Sigmoid colon (tissue), 7 donors: ENCODE data around the gene TTK. TPM values are rescaled to one million over a fixed set of nuclear protein-coding genes. Genes with fewer than 3 reads are reported as not detected.
A peak's percentile ranks its signal among the peaks of the same experiment; 100 is the strongest.

ENCODE experiments used
- DNase-seq: peaks from one replicate; pipeline ENCODE4 v3.0.0-alpha.2; 2019
- H3K27ac ChIP-seq, 4 donors: fragments of 200-600 bp; sonication (generic); one replicate each; pipeline ENCODE4 v1.5.1; 2016 to 2019; ENCODE audit warnings: mild to moderate bottlenecking in 1 of 4
- H3K27me3 ChIP-seq, 3 donors: fragments of 200-600 bp; sonication (generic); one replicate each; pipeline ENCODE4 v1.5.1; 2019; ENCODE audit warnings: mild to moderate bottlenecking in 1 of 3
- H3K36me3 ChIP-seq, 4 donors: fragments of 200-600 bp; sonication (generic); one replicate each; pipeline ENCODE4 v1.5.1; 2016 to 2019
- H3K4me1 ChIP-seq, 4 donors: fragments of 200-600 bp; sonication (generic); one replicate each; pipeline ENCODE4 v1.5.1; 2017 to 2019
- H3K4me3 ChIP-seq, 4 donors: fragments of 200-600 bp; sonication (generic); one replicate each; pipeline ENCODE4 v1.5.1; 2017 to 2019; ENCODE audit warnings: mild to moderate bottlenecking in 2 of 4, moderate library complexity in 1 of 4
- H3K9me3 ChIP-seq, 4 donors: fragments of 200-600 bp in 3 of 4; sonication (generic) in 3 of 4; one replicate each; pipeline versions ENCODE4 v1.5.1 to v1.6.1; 2013 to 2019
- EP300 ChIP-seq, 4 donors: sonication (generic); formaldehyde crosslinking; IDR thresholded peaks; one replicate each; pipeline ENCODE4 v1.6.1; 2017; ENCODE audit warnings: antibody characterized with exemption in 4 of 4
- POLR2A ChIP-seq, 2 donors: fragments of 450-650 bp; IDR thresholded peaks; one replicate each; pipeline ENCODE4 v1.6.1; 2016; ENCODE audit warnings: antibody characterized with exemption in 2 of 2, mild to moderate bottlenecking in 2 of 2, moderate library complexity in 2 of 2
- POLR2AphosphoS5 ChIP-seq, 4 donors: sonication (generic); formaldehyde crosslinking; IDR thresholded peaks; one replicate each; pipeline ENCODE4 v1.6.1; 2017; ENCODE audit warnings: antibody characterized with exemption in 4 of 4
- WGBS, 2 donors: extraction: QIAGEN DNeasy Blood & Tissue Kit; methylation state at CpG; one replicate each; pipeline ENCODE4 v1.1.7; 2013; 5-methylcytosine and 5-hydroxymethylcytosine counted together
- intact Hi-C: fragments of 100-400 bp; cut with DNase I; formaldehyde crosslinking; loops from one replicate; pipeline ENCODE4 v1.15.1; 2023
- polyA plus RNA-seq, 3 donors: library from polyadenylated mRNA; stranded (reverse); fragments of 200-250 nt; gene quantifications; one replicate each; pipeline ENCODE4 v1.2.3, GENCODE V29; 2013
- total RNA-seq, 4 donors: library from RNA; depleted of rRNA; stranded (reverse); fragments of >200 nt; gene quantifications; one replicate each; pipeline ENCODE4 v1.1.0, GENCODE V29; 2016
- TF ChIP-seq, protein P1 (sequence below), 4 experiments: fragments of 450-650 bp in 3 of 4; fragments of 200-600 bp in 1 of 4; IDR thresholded peaks; one replicate each; pipeline ENCODE4 v1.5.1; 2016 to 2019; ENCODE audit warnings: antibody characterized with exemption in 4 of 4, mild to moderate bottlenecking in 3 of 4, moderate library complexity in 2 of 4
- donor health status: healthy with polysubstance abuse.
- donor health status: Bipolar disorder and iron deficiency.
- donor health status: healthy.

TTK gene
- total RNA-seq (under 1 TPM; 0.16 to 0.55 (median 0.45) TPM), polyA plus RNA-seq (1 to 10 TPM; 1.2 to 5.9 (median 3.5) TPM)

DNA sequence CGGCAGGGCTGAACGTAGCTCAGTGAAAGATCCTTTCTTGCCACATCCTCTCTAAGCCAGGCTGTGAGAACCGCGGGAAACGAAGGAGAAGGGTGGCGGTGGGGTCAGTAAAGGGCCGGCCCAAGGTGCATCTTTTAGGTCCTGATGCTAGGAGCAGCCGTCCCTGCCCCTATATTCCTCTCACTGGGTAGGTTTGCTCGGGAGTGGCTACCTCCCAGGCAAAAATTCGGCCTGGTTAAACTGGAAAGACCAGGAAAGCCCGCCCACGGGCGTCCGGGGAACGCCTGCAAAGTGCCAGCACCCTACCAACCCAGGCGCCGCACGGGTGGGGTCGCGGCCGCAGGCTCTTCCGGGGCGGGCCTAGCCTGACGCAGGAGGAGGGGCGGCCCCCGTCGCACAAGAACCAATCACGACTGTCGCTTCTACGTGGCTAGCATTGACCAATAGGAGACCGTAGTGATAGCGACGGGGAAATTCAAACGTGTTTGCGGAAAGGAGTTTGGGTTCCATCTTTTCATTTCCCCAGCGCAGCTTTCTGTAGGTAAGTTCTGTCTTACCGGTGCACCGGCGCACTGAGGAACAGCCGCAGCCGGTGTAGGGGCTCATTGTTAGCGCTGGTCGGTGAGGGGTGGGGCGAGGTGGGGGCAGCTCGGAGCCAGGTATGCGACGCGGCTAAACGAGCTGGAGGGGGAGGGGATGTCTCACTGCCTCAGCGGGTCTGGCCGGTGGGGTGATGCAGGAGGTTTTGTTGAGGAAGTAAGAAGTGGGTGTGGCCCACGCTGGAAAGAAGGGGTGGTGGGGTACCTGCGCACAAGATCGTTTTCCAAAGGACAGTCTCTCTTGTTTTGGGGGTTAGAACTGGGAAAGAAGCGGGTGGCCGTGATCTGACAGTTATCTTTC lies at the start of gene TTK:
TTK (plus strand) TSS at position 477 of the 900 bp plus-strand sequence. CDS start 1,195 bp downstream, outside the sequence.
- peaks cover 0 to 14% (median 9%) of the 10 kb centered on the region in 4 donors for H3K4me1 ChIP-seq
- H3K9me3 ChIP-seq = no peaks in the 10 kb centered on the region
- H3K36me3 ChIP-seq = no peaks in the 10 kb centered on the region
- intact Hi-C loops = loop anchor here (1.0 to 5.0 kb wide), 2 partner anchors 57 to 101 kb away; partner anchors contain the start of gene ELOVL4
- peak within 1 kb of the TSS; percentile 82 to 88 (median 86) for H3K27ac ChIP-seq
- DNase-seq = peak; percentile 95
- peak within 1 kb of the TSS; percentile 55 to 69 (median 64) for H3K4me3 ChIP-seq
- no peaks in the 10 kb centered on the region for H3K27me3 ChIP-seq
- peak; percentile 36 to 82 (median 80) for TF ChIP-seq POLR2AphosphoS5 (IDR thresholded peaks at IDR 0.05)
- TF ChIP-seq, protein P1, sequence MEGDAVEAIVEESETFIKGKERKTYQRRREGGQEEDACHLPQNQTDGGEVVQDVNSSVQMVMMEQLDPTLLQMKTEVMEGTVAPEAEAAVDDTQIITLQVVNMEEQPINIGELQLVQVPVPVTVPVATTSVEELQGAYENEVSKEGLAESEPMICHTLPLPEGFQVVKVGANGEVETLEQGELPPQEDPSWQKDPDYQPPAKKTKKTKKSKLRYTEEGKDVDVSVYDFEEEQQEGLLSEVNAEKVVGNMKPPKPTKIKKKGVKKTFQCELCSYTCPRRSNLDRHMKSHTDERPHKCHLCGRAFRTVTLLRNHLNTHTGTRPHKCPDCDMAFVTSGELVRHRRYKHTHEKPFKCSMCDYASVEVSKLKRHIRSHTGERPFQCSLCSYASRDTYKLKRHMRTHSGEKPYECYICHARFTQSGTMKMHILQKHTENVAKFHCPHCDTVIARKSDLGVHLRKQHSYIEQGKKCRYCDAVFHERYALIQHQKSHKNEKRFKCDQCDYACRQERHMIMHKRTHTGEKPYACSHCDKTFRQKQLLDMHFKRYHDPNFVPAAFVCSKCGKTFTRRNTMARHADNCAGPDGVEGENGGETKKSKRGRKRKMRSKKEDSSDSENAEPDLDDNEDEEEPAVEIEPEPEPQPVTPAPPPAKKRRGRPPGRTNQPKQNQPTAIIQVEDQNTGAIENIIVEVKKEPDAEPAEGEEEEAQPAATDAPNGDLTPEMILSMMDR (IDR thresholded peaks at IDR 0.05) = no peak
- peak in 1 of 2 donors; percentile 56 for TF ChIP-seq POLR2A (IDR thresholded peaks at IDR 0.05)
- 0 to 1% methylated on average over 56 of the region's 56 CpGs for WGBS, 2 donors

DNA sequence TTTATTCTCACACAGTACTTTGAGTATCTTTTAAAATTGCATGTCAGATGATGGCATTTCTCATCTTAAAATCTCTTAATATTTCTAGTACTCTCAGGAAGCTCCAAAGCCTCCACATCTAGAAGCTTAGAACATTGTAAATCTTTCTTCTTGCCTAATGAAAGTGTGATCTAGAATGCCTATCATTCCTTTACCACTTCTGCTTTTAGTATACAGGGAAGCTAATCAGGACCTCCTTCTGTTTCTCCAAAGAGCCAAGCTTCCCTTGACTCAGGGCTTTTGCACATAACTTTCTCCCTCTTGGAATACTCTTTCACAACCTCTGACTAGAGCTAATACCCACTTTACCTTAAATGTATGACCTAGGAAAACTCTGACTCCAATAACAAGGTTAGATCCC lies 49.6 kb upstream of the TTK start:
- H3K27me3 ChIP-seq = no peaks in the 10 kb centered on the region
- no peak for DNase-seq
- H3K36me3 ChIP-seq = no peaks in the 10 kb centered on the region
- H3K4me3 ChIP-seq = no peak overlapping the region
- peaks cover 0 to 2% (median 0%) of the 10 kb centered on the region in 4 donors for H3K9me3 ChIP-seq
- no peak overlapping the region for H3K27ac ChIP-seq
- TF ChIP-seq POLR2A (IDR thresholded peaks at IDR 0.05) (no peak), EP300 (IDR thresholded peaks at IDR 0.05) (no peak), POLR2AphosphoS5 (IDR thresholded peaks at IDR 0.05) (no peak)
- TF ChIP-seq, protein P1 (IDR thresholded peaks at IDR 0.05) = no peak
- H3K4me1 ChIP-seq = no peaks in the 10 kb centered on the region
- intact Hi-C loops = no loop called here

DNA sequence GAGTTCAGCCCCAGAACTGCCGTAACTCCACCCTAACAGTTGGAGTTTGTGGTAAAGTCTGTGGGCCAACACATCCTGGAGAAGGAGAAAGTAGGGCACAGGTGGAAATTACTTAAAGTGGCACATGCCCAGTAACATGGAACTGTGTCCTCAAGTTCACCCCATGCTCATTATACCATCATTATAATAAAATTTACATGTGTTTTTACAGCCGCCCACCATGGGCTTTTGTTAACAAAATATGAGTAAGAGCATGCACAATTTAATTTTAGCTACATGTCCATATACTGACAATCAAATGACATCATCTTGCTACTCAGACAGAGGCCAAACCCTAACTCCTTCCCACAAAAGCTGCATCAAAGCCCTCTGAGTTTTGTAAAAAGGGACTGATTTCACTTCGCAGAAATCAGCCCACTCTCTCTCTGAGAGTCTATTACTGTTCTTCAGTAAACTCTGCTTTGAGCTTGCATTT lies 39.8 kb upstream of the TTK start:
- Histone ChIP-seq H3K9me3 (peaks cover 0 to 3% (median 0%) of the 10 kb centered on the region in 4 donors), H3K36me3 (no peaks in the 10 kb centered on the region), H3K27ac (no peak overlapping the region), H3K4me1 (no peaks in the 10 kb centered on the region), H3K4me3 (no peak overlapping the region), H3K27me3 (no peaks in the 10 kb centered on the region)
- intact Hi-C loops = no loop called here
- 71 to 91% methylated on average over 3 of the region's 3 CpGs for WGBS, 2 donors
- no peak for DNase-seq
- TF ChIP-seq, protein P1 (IDR thresholded peaks at IDR 0.05) = no peak
- no peak for TF ChIP-seq POLR2A (IDR thresholded peaks at IDR 0.05)
- no peak for TF ChIP-seq POLR2AphosphoS5 (IDR thresholded peaks at IDR 0.05)
- TF ChIP-seq EP300 (IDR thresholded peaks at IDR 0.05) = no peak

DNA sequence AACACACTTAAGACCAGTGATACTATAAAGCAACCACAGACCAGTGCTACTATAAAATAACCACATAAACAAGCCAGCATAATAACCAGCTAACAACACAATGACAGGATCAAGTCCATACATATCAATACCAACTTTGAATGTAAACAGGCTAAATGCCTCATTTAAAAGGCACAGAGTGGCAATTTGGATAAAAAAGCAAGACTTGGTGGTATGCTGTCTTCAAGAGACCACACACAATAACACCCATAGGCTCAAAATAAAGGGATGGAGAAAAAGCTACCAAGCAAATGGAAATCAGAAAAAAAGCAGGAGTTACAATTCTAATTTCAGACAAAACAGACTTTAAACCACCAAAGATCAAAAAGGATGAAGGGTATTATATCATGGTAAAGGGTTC lies 37.3 kb upstream of the TTK start:
- H3K9me3 ChIP-seq = peaks cover 0 to 4% (median 2%) of the 10 kb centered on the region in 4 donors
- H3K4me1 ChIP-seq = no peaks in the 10 kb centered on the region
- H3K36me3 ChIP-seq = no peaks in the 10 kb centered on the region
- H3K27ac ChIP-seq = no peak overlapping the region
- TF ChIP-seq, protein P1 (IDR thresholded peaks at IDR 0.05) = no peak
- TF ChIP-seq POLR2A (IDR thresholded peaks at IDR 0.05) = no peak
- no peak for TF ChIP-seq POLR2AphosphoS5 (IDR thresholded peaks at IDR 0.05)
- no peak for TF ChIP-seq EP300 (IDR thresholded peaks at IDR 0.05)
- intact Hi-C loops = no loop called here
- no peak for DNase-seq
- H3K4me3 ChIP-seq = no peak overlapping the region
- no peaks in the 10 kb centered on the region for H3K27me3 ChIP-seq
